GM18499 (cell line): Measurements from ENCODE around the gene CDH23.

Source experiments
- ATAC-seq: cut with Tn5 transposase; IDR thresholded peaks from one replicate; pipeline ENCODE4 v1.9.1; 2021; ENCODE audit warnings: moderate number of reproducible peaks; ENCODE audit not compliant: insufficient read depth, unreplicated experiment

Gene CDH23

GRCh38 chr10:71608819-71609768, 212.4 kb downstream of the CDH23 start:
- no peak for ATAC-seq

- ATAC-seq: no peak
These were observed 213.9 kb downstream of the CDH23 start for GRCh38 chr10:71610651-71611050.

- ATAC-seq: no peak
These were observed 214.4 kb downstream of the CDH23 start for GRCh38 chr10:71611131-71611530.

- ATAC-seq: no peak
These were observed 215.1 kb downstream of the CDH23 start for GRCh38 chr10:71611709-71612422.

- no peak for ATAC-seq
These were observed 216.6 kb downstream of the CDH23 start for GRCh38 chr10:71613261-71613777.

GRCh38 chr10:71613877-71614276, 217.2 kb downstream of the CDH23 start:
- no peak for ATAC-seq

GRCh38 chr10:71614946-71615345, 218.2 kb downstream of the CDH23 start:
- no peak for ATAC-seq

GRCh38 chr10:71615538-71616329, 219.0 kb downstream of the CDH23 start:
- ATAC-seq: no peak

- no peak for ATAC-seq
These were observed 220.3 kb downstream of the CDH23 start for GRCh38 chr10:71616817-71617654.

GRCh38 chr10:71618176-71618575, 221.5 kb downstream of the CDH23 start:
- no peak for ATAC-seq

- ATAC-seq: no peak
These were observed 221.9 kb downstream of the CDH23 start for GRCh38 chr10:71618598-71618997.

GRCh38 chr10:71620642-71621041, 223.9 kb downstream of the CDH23 start:
- ATAC-seq: no peak

GRCh38 chr10:71621231-71622153, 224.8 kb downstream of the CDH23 start:
- ATAC-seq: no peak

- no peak for ATAC-seq
These were observed 225.4 kb downstream of the CDH23 start for GRCh38 chr10:71622154-71622526.

GRCh38 chr10:71622616-71623015, 225.9 kb downstream of the CDH23 start:
- ATAC-seq: no peak

GRCh38 chr10:71623098-71623985, 226.6 kb downstream of the CDH23 start:
- ATAC-seq: no peak

- ATAC-seq: no peak
These were observed 227.2 kb downstream of the CDH23 start for GRCh38 chr10:71623986-71624291.
